Common myeloid progenitor, CD34-positive (primary cell): ENCODE measurements around the gene PFKFB3. TPM values are rescaled to one million over a fixed set of nuclear protein-coding genes. Genes with fewer than 3 reads are reported as not detected.

Experiments
- CTCF ChIA-PET: fragments of 350-600 bp; sonication (Branson Sonifier 250); formaldehyde crosslinking; loops from one replicate; lab custom pipeline; 2021; ENCODE audit warnings: antibody characterized with exemption; lab: Charles Lee
- POLR2A ChIA-PET: fragments of 350-600 bp; sonication (Branson Sonifier 250); formaldehyde crosslinking; loops from one replicate; lab custom pipeline; 2021; ENCODE audit warnings: antibody characterized with exemption; lab: Charles Lee
- DNase-seq, 3 donors: peaks; one replicate each; pipeline versions ENCODE4 v3.0.0 to v3.0.0-alpha.2; 2013
- H3K27ac ChIP-seq, 2 experiments: 1 replicate in 1 of 2; 2 replicates in 1 of 2; pipeline ENCODE4 v1.7.0; 2013; ENCODE audit warnings: inconsistent platforms in 2 of 2, low read length in 2 of 2, mild to moderate bottlenecking in 2 of 2, low read depth in 1 of 2, moderate library complexity in 1 of 2; ENCODE audit not compliant: severe bottlenecking in 2 of 2, insufficient read depth in 1 of 2, poor library complexity in 1 of 2
- H3K27me3 ChIP-seq, 5 experiments: replicated peaks in 2 of 5; 1 replicate in 3 of 5; 2 replicates in 2 of 5; pipeline versions ENCODE4 v1.6.1 to v1.7.0; 2013; ENCODE audit warnings: low read length in 4 of 5, mild to moderate bottlenecking in 2 of 5, moderate library complexity in 2 of 5, inconsistent platforms in 1 of 5; ENCODE audit not compliant: insufficient read depth in 5 of 5, control insufficient read depth in 4 of 5
- H3K36me3 ChIP-seq, 4 experiments: 1 replicate in 2 of 4; 2 replicates in 2 of 4; pipeline versions ENCODE4 v1.6.1 to v1.7.0; 2013; ENCODE audit warnings: low read length in 3 of 4, control low read depth in 1 of 4, mild to moderate bottlenecking in 1 of 4; ENCODE audit not compliant: control insufficient read depth in 4 of 4, insufficient read depth in 4 of 4
- H3K4me1 ChIP-seq, 4 experiments: 1 replicate in 3 of 4; 2 replicates in 1 of 4; pipeline versions ENCODE4 v1.6.1 to v1.7.1; 2013; ENCODE audit warnings: low read length in 3 of 4, mild to moderate bottlenecking in 3 of 4, control low read depth in 1 of 4, inconsistent platforms in 1 of 4, moderate library complexity in 1 of 4; ENCODE audit not compliant: control insufficient read depth in 4 of 4, insufficient read depth in 4 of 4; ENCODE audit errors: control extremely low read depth in 1 of 4
- H3K4me3 ChIP-seq, 7 experiments: 1 replicate in 4 of 7; 2 replicates in 3 of 7; pipeline versions ENCODE4 v1.5.1 to v1.7.0; 2013; ENCODE audit warnings: mild to moderate bottlenecking in 7 of 7, low read length in 6 of 7, moderate library complexity in 6 of 7, inconsistent platforms in 2 of 7, low read depth in 2 of 7, control low read depth in 1 of 7; ENCODE audit not compliant: insufficient read depth in 4 of 7, control insufficient read depth in 1 of 7; ENCODE audit errors: extremely low read depth in 1 of 7
- H3K9me3 ChIP-seq, 5 experiments: 1 replicate in 4 of 5; 2 replicates in 1 of 5; pipeline versions ENCODE4 v1.6.1 to v1.7.1; 2013; ENCODE audit warnings: low read length in 4 of 5, mild to moderate bottlenecking in 2 of 5, inconsistent platforms in 1 of 5, low read depth in 1 of 5, moderate library complexity in 1 of 5; ENCODE audit not compliant: control insufficient read depth in 4 of 5, insufficient read depth in 2 of 5; ENCODE audit errors: control extremely low read depth in 1 of 5
- WGBS: methylation state at CpG from one replicate; pipeline ENCODE4 v1.1.5; 2013; ENCODE audit not compliant: insufficient coverage; 5-methylcytosine and 5-hydroxymethylcytosine counted together
- polyA plus RNA-seq: library from polyadenylated mRNA; unstranded; fragments of 120-200 nt; gene quantifications from one replicate; pipeline ENCODE4 v1.2.1, GENCODE V29; 2013

PFKFB3 gene
- polyA plus RNA-seq = 17.5 TPM

GRCh38 chr10:6202684-6203330, at the start of gene PFKFB3:
TSS of gene PFKFB3 (plus strand) at chr10:6202932. CDS start at chr10:6203261, 329 bp downstream.
- Histone ChIP-seq H3K4me1 (peaks cover 0 to 43% (median 39%) of the 10 kb centered on the region in 4 experiments), H3K4me3 (peak within 1 kb of the TSS; percentile 65 to 83 (median 73)), H3K27me3 (peaks cover 0 to 5% (median 4%) of the 10 kb centered on the region in 5 experiments), H3K9me3 (no peaks in the 10 kb centered on the region), H3K27ac (no peak within 1 kb of the TSS), H3K36me3 (no peaks in the 10 kb centered on the region)
- POLR2A ChIA-PET = interaction anchor here (0.6 to 2.3 kb wide), 9 partner anchors 31 to 201 kb away, joined by 3 to 24 read pairs (median 4); no protein-coding TSS in a partner anchor
- DNase-seq = peak; percentile 87 to 93 (median 92)
- WGBS = under 1% methylated on average over 66 of the region's 75 CpGs
- CTCF ChIA-PET = interaction anchor here (0.8 to 7.4 kb wide), 29 partner anchors 11 to 206 kb away, joined by 3 to 92 read pairs (median 4); no protein-coding TSS in a partner anchor

- no peaks in the 10 kb centered on the region for H3K27me3 ChIP-seq
- peaks cover 9 to 48% (median 42%) of the 10 kb centered on the region in 4 experiments for H3K4me1 ChIP-seq
- no peak overlapping the region for H3K27ac ChIP-seq
- CTCF ChIA-PET = interaction anchor here (0.7 to 4.3 kb wide), 11 partner anchors 9 to 54 kb away, joined by 3 to 34 read pairs (median 3); partner anchors contain the start of gene PFKFB3
- POLR2A ChIA-PET = no interaction called here
- no peak overlapping the region for H3K4me3 ChIP-seq
- H3K36me3 ChIP-seq = peaks cover 0 to 10% (median 2%) of the 10 kb centered on the region in 4 experiments
- H3K9me3 ChIP-seq = no peaks in the 10 kb centered on the region
- DNase-seq = no peak
- 91% methylated on average over 7 of the region's 7 CpGs for WGBS
These were observed 48.9 kb upstream of the PFKFB3 start for GRCh38 chr10:6153845-6154244.

GRCh38 chr10:6154566-6154965, 48.2 kb upstream of the PFKFB3 start:
- Histone ChIP-seq H3K4me1 (peaks cover 9 to 43% (median 39%) of the 10 kb centered on the region in 4 experiments), H3K27me3 (no peaks in the 10 kb centered on the region), H3K4me3 (no peak overlapping the region), H3K36me3 (peaks cover 0 to 10% (median 2%) of the 10 kb centered on the region in 4 experiments), H3K9me3 (no peaks in the 10 kb centered on the region), H3K27ac (no peak overlapping the region)
- 95% methylated on average over 12 of the region's 14 CpGs for WGBS
- DNase-seq = no peak
- POLR2A ChIA-PET = no interaction called here
- CTCF ChIA-PET = interaction anchor here (0.7 to 4.3 kb wide), 6 partner anchors 8 to 246 kb away, joined by 3 to 34 read pairs (median 3); no protein-coding TSS in a partner anchor

- no peak overlapping the region for H3K27ac ChIP-seq
- H3K9me3 ChIP-seq = no peaks in the 10 kb centered on the region
- H3K4me3 ChIP-seq = no peak overlapping the region
- CTCF ChIA-PET = interaction anchor here (0.7 to 1.9 kb wide), 2 partner anchors 9 to 13 kb away, joined by 3 to 5 read pairs; no protein-coding TSS in a partner anchor
- POLR2A ChIA-PET = no interaction called here
- peaks cover 0 to 10% (median 2%) of the 10 kb centered on the region in 4 experiments for H3K36me3 ChIP-seq
- peaks cover 5 to 25% (median 16%) of the 10 kb centered on the region in 4 experiments for H3K4me1 ChIP-seq
- DNase-seq = peak in 2 of 3 donors; percentile 70 to 80
- WGBS = 76% methylated on average over 7 of the region's 7 CpGs
- H3K27me3 ChIP-seq = no peaks in the 10 kb centered on the region
These were observed 44.5 kb upstream of the PFKFB3 start for GRCh38 chr10:6158276-6158675.

GRCh38 chr10:6161921-6162320, 40.8 kb upstream of the PFKFB3 start:
- WGBS = 97% methylated on average over 3 of the region's 3 CpGs

GRCh38 chr10:6162589-6163356, 40.0 kb upstream of the PFKFB3 start:
- no peak for DNase-seq
- ChIA-PET CTCF (interaction anchor here (0.8 to 2.9 kb wide), 7 partner anchors 9 to 29 kb away, joined by 3 to 34 read pairs (median 4); no protein-coding TSS in a partner anchor), POLR2A (interaction anchor here (0.8 to 1.7 kb wide), 6 partner anchors 11 to 40 kb away, joined by 3 to 9 read pairs (median 4); partner anchors contain the start of gene PFKFB3)
- Histone ChIP-seq H3K36me3 (peaks cover 0 to 11% (median 0%) of the 10 kb centered on the region in 4 experiments), H3K4me1 (peaks cover 5 to 48% (median 35%) of the 10 kb centered on the region in 4 experiments), H3K4me3 (peak overlapping the region in 5 of 7 experiments; percentile 42 to 81 (median 71)), H3K9me3 (no peaks in the 10 kb centered on the region), H3K27me3 (no peaks in the 10 kb centered on the region), H3K27ac (peak overlapping the region; percentile 50 to 56)
- 89% methylated on average over 7 of the region's 12 CpGs for WGBS

More at GRCh38 chr10:6161921-6162320, 40.8 kb upstream of the PFKFB3 start:
- no peaks in the 10 kb centered on the region for H3K27me3 ChIP-seq
- DNase-seq = no peak
- peaks cover 5 to 46% (median 35%) of the 10 kb centered on the region in 4 experiments for H3K4me1 ChIP-seq
- no peak overlapping the region for H3K4me3 ChIP-seq
- H3K36me3 ChIP-seq = peaks cover 0 to 4% (median 0%) of the 10 kb centered on the region in 4 experiments
- H3K27ac ChIP-seq = no peak overlapping the region
- POLR2A ChIA-PET = interaction anchor here (1.3 kb wide), 1 partner anchor 10 kb away, joined by 3 read pairs; no protein-coding TSS in a partner anchor
- CTCF ChIA-PET = interaction anchor here (0.8 to 2.9 kb wide), 5 partner anchors 9 to 30 kb away, joined by 3 to 34 read pairs (median 3); no protein-coding TSS in a partner anchor
- H3K9me3 ChIP-seq = no peaks in the 10 kb centered on the region
